Esophagus muscularis mucosa (tissue), 4 donors: Measurements from ENCODE around the gene GNL3. TPM values are rescaled to one million over a fixed set of nuclear protein-coding genes. Genes with fewer than 3 reads are reported as not detected.

Experiments
- DNase-seq: peaks from one replicate; pipeline ENCODE4 v3.0.0-alpha.2; 2017; ENCODE audit errors: extremely low spot score
- H3K27ac ChIP-seq, 4 donors: fragments of 200-600 bp; sonication (generic); replicated peaks in 1 of 4; 1 replicate in 3 of 4; 2 replicates in 1 of 4; pipeline ENCODE4 v1.5.1; 2016 to 2019; ENCODE audit warnings: mild to moderate bottlenecking in 1 of 4
- H3K27me3 ChIP-seq, 4 donors: fragments of 200-600 bp; sonication (generic); one replicate each; pipeline versions ENCODE4 v1.5.1 to v1.6.0; 2016 to 2019
- H3K36me3 ChIP-seq, 4 donors: fragments of 200-600 bp; sonication (generic); one replicate each; pipeline ENCODE4 v1.5.1; 2016 to 2019
- H3K4me1 ChIP-seq, 4 donors: fragments of 200-600 bp; sonication (generic); one replicate each; pipeline ENCODE4 v1.5.1; 2016 to 2019
- H3K4me3 ChIP-seq, 4 donors: fragments of 200-600 bp; sonication (generic); 1 replicate in 2 of 4; 2 replicates in 2 of 4; pipeline ENCODE4 v1.5.1; 2016 to 2019; ENCODE audit warnings: mild to moderate bottlenecking in 4 of 4, moderate library complexity in 1 of 4
- H3K9me3 ChIP-seq, 4 donors: fragments of 200-600 bp; sonication (generic); 1 replicate in 3 of 4; 2 replicates in 1 of 4; pipeline ENCODE4 v1.5.1; 2016 to 2019
- EP300 ChIP-seq: sonication (generic); formaldehyde crosslinking; IDR thresholded peaks from one replicate; pipeline ENCODE4 v1.6.1; 2017; ENCODE audit warnings: antibody characterized with exemption
- POLR2A ChIP-seq: fragments of 450-650 bp; IDR thresholded peaks from one replicate; pipeline ENCODE4 v1.6.1; 2017; ENCODE audit warnings: antibody characterized with exemption, moderate library complexity, mild to moderate bottlenecking, low read depth
- POLR2AphosphoS5 ChIP-seq, 2 donors: sonication (generic); formaldehyde crosslinking; IDR thresholded peaks; one replicate each; pipeline ENCODE4 v1.6.1; 2017; ENCODE audit warnings: antibody characterized with exemption in 2 of 2
- WGBS: methylation state at CpG from one replicate; pipeline ENCODE4 v1.1.5; 2018; 5-methylcytosine and 5-hydroxymethylcytosine counted together
- intact Hi-C: fragments of 100-400 bp; cut with DNase I; formaldehyde crosslinking; loops from one replicate; pipeline ENCODE4 v1.15.1; 2023
- total RNA-seq, 4 donors: library from RNA; depleted of rRNA; stranded (reverse); fragments of >200 nt; gene quantifications; one replicate each; pipeline versions ENCODE4 v1.1.0 to v1.2.1, GENCODE V29; 2016
- TF ChIP-seq, protein P1 (sequence below), 3 experiments: fragments of 200-600 bp in 2 of 3; fragments of 450-650 bp in 1 of 3; sonication (generic) in 2 of 3; IDR thresholded peaks; one replicate each; pipeline ENCODE4 v1.5.1; 2017 to 2019; ENCODE audit warnings: antibody characterized with exemption in 3 of 3, mild to moderate bottlenecking in 2 of 3, moderate library complexity in 1 of 3

Gene GNL3, protein sequence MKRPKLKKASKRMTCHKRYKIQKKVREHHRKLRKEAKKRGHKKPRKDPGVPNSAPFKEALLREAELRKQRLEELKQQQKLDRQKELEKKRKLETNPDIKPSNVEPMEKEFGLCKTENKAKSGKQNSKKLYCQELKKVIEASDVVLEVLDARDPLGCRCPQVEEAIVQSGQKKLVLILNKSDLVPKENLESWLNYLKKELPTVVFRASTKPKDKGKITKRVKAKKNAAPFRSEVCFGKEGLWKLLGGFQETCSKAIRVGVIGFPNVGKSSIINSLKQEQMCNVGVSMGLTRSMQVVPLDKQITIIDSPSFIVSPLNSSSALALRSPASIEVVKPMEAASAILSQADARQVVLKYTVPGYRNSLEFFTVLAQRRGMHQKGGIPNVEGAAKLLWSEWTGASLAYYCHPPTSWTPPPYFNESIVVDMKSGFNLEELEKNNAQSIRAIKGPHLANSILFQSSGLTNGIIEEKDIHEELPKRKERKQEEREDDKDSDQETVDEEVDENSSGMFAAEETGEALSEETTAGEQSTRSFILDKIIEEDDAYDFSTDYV
- 10 to 100 TPM; 28.4 to 71.1 (median 29.3) TPM for total RNA-seq

DNA sequence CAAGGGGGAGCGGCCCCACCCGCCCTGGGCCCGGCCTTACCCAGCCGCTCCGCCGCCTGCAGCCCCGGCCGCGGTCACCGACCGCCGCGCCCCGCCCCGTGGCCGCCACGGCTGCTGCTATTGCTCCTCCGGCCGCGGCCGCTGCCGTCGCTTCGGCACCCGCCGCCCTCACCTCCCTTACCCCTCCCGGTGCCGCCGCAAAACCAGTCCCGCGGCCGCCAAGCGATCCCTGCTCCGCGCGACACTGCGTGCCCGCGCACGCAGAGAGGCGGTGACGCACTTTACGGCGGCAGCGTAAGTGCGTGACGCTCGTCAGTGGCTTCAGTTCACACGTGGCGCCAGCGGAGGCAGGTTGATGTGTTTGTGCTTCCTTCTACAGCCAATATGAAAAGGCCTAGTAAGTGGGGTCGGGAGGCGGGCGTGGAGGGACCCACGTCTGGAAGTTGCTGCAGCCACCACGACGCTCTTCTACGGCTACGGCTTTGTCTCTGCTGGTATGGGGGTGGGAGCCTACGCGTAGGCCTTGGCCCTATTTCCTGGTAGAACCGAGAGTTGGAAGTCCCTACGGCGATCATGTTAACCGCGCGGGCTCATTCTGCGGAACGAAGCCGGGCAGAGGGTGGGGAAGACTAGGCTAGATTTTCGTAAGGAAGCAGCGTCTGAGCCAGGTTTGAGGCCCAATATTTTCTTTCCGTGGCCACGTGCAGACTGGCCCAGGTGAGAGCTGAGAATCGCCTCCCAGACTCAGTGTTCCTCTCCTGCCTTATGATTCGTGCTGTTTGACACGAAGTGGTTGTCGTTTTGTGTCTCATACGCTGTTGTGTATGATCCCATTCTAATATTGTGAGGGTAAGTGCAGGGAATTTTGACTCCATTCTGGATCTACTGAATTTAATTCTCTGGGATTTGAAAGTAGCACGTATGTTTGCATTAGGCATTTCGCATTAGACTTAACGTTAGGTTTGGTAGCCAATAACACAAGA, at the start of gene GNL3, which contains the start of gene PBRM1:
Gene GNL3, plus strand, starts transcription at position 324 of the 983 bp plus-strand sequence. Its CDS starts 61 bp downstream, at position 385.
Gene PBRM1, minus strand, starts transcription at position 205 of the 983 bp plus-strand sequence.
- peak within 1 kb of the TSS; percentile 92 to 98 (median 96) for H3K27ac ChIP-seq
- no peaks in the 10 kb centered on the region for H3K27me3 ChIP-seq
- DNase-seq: peak; percentile 98
- under 1% methylated on average over 56 of the region's 82 CpGs for WGBS
- TF ChIP-seq, protein P1, sequence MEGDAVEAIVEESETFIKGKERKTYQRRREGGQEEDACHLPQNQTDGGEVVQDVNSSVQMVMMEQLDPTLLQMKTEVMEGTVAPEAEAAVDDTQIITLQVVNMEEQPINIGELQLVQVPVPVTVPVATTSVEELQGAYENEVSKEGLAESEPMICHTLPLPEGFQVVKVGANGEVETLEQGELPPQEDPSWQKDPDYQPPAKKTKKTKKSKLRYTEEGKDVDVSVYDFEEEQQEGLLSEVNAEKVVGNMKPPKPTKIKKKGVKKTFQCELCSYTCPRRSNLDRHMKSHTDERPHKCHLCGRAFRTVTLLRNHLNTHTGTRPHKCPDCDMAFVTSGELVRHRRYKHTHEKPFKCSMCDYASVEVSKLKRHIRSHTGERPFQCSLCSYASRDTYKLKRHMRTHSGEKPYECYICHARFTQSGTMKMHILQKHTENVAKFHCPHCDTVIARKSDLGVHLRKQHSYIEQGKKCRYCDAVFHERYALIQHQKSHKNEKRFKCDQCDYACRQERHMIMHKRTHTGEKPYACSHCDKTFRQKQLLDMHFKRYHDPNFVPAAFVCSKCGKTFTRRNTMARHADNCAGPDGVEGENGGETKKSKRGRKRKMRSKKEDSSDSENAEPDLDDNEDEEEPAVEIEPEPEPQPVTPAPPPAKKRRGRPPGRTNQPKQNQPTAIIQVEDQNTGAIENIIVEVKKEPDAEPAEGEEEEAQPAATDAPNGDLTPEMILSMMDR (IDR thresholded peaks at IDR 0.05): no peak
- TF ChIP-seq EP300 (peak; percentile 65), POLR2AphosphoS5 (IDR thresholded peaks at IDR 0.05) (peak; percentile 97), POLR2A (peak; percentile 18)
- peak within 1 kb of the TSS; percentile 69 to 81 (median 78) for H3K4me3 ChIP-seq
- intact Hi-C loops: loop anchor here (10.0 kb wide), 1 partner anchor 211 kb away; no protein-coding TSS in a partner anchor
- no peaks in the 10 kb centered on the region for H3K9me3 ChIP-seq
- peaks cover 40 to 59% (median 49%) of the 10 kb centered on the region in 4 donors for H3K4me1 ChIP-seq
- peaks cover 36 to 41% (median 38%) of the 10 kb centered on the region in 4 donors for H3K36me3 ChIP-seq

DNA sequence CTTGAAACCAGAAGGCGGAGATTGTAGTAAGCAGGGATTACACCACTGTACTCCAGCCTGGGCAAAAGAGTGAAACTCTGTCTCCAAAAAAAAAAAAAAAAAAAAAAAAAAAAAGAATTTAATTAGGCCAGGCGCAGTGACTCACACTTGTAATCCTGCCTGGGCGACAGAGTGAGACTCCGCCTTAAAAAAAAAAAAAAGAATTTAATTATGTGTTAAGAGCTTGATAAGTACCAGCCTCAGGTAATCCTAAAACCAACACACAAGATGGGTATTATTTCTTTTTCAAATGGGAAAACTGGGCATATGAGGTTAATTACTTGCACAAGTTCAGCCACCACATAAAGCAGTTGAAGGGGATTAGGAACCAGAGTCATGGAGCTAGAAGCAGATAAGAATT, 49.2 kb upstream of the GNL3 start:
- no peaks in the 10 kb centered on the region for H3K4me1 ChIP-seq
- TF ChIP-seq POLR2AphosphoS5 (IDR thresholded peaks at IDR 0.05): no peak
- TF ChIP-seq, protein P1 (IDR thresholded peaks at IDR 0.05): no peak
- TF ChIP-seq EP300: no peak
- TF ChIP-seq POLR2A: no peak
- 57% methylated on average over 4 of the region's 4 CpGs for WGBS
- H3K27me3 ChIP-seq: no peaks in the 10 kb centered on the region
- peaks cover 28 to 91% (median 84%) of the 10 kb centered on the region in 4 donors for H3K36me3 ChIP-seq
- H3K4me3 ChIP-seq: no peak overlapping the region
- no peak for DNase-seq
- no peak overlapping the region for H3K27ac ChIP-seq
- intact Hi-C loops: no loop called here
- H3K9me3 ChIP-seq: no peaks in the 10 kb centered on the region

DNA sequence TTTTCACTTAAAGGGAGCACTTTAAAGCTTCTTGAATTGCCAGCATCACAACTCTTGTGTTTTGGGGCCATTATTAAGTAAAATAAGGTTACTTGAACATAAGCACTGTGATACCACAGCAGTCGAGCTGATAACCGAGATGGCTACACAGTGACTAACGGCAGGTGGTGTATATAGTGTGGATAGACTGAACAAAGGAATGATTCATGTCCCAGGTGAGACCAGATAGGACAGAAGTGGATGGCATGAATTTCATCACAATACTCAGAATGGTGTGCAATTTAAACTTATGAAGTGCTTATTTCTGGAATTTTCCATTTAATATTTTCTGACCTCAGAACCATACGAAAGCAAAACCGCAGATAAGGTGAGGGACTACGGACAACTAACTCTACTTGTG, 40.3 kb upstream of the GNL3 start:
- H3K9me3 ChIP-seq: no peaks in the 10 kb centered on the region
- intact Hi-C loops: no loop called here
- TF ChIP-seq EP300 (no peak), POLR2A (no peak), POLR2AphosphoS5 (IDR thresholded peaks at IDR 0.05) (no peak)
- TF ChIP-seq, protein P1 (IDR thresholded peaks at IDR 0.05): no peak
- DNase-seq: no peak
- WGBS: 95% methylated on average over 6 of the region's 6 CpGs
- no peaks in the 10 kb centered on the region for H3K4me1 ChIP-seq
- no peak overlapping the region for H3K4me3 ChIP-seq
- no peaks in the 10 kb centered on the region for H3K27me3 ChIP-seq
- H3K36me3 ChIP-seq: peaks cover 37 to 98% (median 84%) of the 10 kb centered on the region in 4 donors
- no peak overlapping the region for H3K27ac ChIP-seq

DNA sequence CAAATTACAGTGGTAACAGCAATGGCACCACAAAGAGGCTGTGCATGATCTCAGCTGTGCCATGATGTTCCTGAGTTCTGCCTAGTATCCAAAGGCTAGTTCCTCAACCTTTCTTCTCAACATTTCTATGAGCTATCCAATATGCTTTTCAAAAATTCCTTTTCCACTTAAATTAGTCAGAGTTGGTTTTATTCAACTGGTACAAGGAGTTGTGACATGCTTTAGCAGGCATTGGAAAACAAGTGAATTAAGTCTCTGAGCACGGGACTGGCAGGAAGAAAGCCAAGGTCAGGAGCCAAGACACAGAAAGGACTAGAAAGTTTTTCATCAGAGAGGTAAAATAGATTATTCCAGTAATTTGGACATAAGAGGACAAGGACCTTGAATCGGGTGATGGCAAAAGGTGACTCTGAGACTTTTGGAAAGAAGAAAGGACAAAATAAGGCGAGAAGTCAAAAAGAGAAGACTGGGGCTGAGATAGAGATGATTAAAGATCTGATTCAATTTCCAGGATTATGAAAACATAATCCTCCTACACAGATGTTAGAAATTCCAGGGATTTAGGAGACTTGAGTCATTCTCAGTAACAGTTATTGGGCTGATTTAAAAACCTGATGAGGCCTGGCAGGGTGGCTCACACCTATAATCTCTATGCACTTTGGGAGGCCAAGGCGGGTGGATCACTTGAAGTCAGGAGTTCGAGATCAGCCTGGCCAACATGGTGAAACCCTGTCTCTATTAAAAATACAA, 36.2 kb upstream of the GNL3 start:
- DNase-seq: no peak
- Histone ChIP-seq H3K4me3 (no peak overlapping the region), H3K4me1 (no peaks in the 10 kb centered on the region), H3K27ac (peak overlapping the region in 3 of 4 donors; percentile 13 to 29 (median 19)), H3K9me3 (no peaks in the 10 kb centered on the region), H3K27me3 (no peaks in the 10 kb centered on the region), H3K36me3 (peaks cover 24 to 98% (median 86%) of the 10 kb centered on the region in 4 donors)
- TF ChIP-seq, protein P1 (IDR thresholded peaks at IDR 0.05): no peak
- TF ChIP-seq EP300 (no peak), POLR2AphosphoS5 (IDR thresholded peaks at IDR 0.05) (no peak), POLR2A (no peak)
- intact Hi-C loops: no loop called here
- WGBS: 86% methylated on average over 5 of the region's 5 CpGs
